Skeletal muscle tissue (tissue), 4 donors: ENCODE measurements around the gene METTL8. TPM values are rescaled to one million over a fixed set of nuclear protein-coding genes. Genes with fewer than 3 reads are reported as not detected.

ENCODE experiments used
- H3K27ac ChIP-seq: one replicate; pipeline ENCODE4 v1.7.0; 2013; ENCODE audit warnings: mild to moderate bottlenecking, low read depth, low read length, inconsistent platforms
- H3K27me3 ChIP-seq, 3 donors: one replicate each; pipeline ENCODE4 v1.7.0; 2013; ENCODE audit warnings: low read length in 3 of 3; ENCODE audit not compliant: control insufficient read depth in 3 of 3, insufficient read depth in 3 of 3
- H3K36me3 ChIP-seq, 3 donors: one replicate each; pipeline ENCODE4 v1.7.0; 2013; ENCODE audit warnings: low read length in 3 of 3; ENCODE audit not compliant: control insufficient read depth in 3 of 3, insufficient read depth in 3 of 3
- H3K4me1 ChIP-seq, 3 donors: one replicate each; pipeline ENCODE4 v1.7.0; 2013; ENCODE audit warnings: low read length in 3 of 3, mild to moderate bottlenecking in 3 of 3; ENCODE audit not compliant: control insufficient read depth in 3 of 3, insufficient read depth in 3 of 3
- H3K4me3 ChIP-seq, 3 donors: one replicate each; pipeline ENCODE4 v1.7.0; 2013; ENCODE audit warnings: low read length in 3 of 3
- H3K9ac ChIP-seq, 3 donors: one replicate each; pipeline ENCODE4 v1.7.0; 2013; ENCODE audit warnings: low read length in 3 of 3, mild to moderate bottlenecking in 3 of 3, moderate library complexity in 2 of 3, low read depth in 1 of 3
- H3K9me3 ChIP-seq, 3 donors: one replicate each; pipeline ENCODE4 v1.7.0; 2013; ENCODE audit warnings: low read length in 3 of 3; ENCODE audit not compliant: control insufficient read depth in 3 of 3
- total RNA-seq: library from RNA; depleted of rRNA; stranded (reverse); fragments of >200 nt; gene quantifications from one replicate; pipeline ENCODE4 v1.2.3, GENCODE V29; 2014
- donor health status: Osteomylitis.

METTL8 gene
- total RNA-seq, 1 donor from 2014 or later, result 8.4 TPM

GRCh38 chr2:171404261-171404660 lies 29.5 kb downstream of the METTL8 start:
- Histone ChIP-seq H3K27me3 (no peaks in the 10 kb centered on the region), H3K9me3 (no peaks in the 10 kb centered on the region), H3K9ac (no peak overlapping the region), H3K36me3 (no peaks in the 10 kb centered on the region), H3K4me3 (no peak overlapping the region), H3K4me1 (no peaks in the 10 kb centered on the region), H3K27ac (no peak overlapping the region)

- Histone ChIP-seq H3K4me1 (no peaks in the 10 kb centered on the region), H3K27ac (no peak overlapping the region), H3K9me3 (no peaks in the 10 kb centered on the region)
Measured at GRCh38 chr2:171402906-171403580, 30.7 kb downstream of the METTL8 start.

DNA sequence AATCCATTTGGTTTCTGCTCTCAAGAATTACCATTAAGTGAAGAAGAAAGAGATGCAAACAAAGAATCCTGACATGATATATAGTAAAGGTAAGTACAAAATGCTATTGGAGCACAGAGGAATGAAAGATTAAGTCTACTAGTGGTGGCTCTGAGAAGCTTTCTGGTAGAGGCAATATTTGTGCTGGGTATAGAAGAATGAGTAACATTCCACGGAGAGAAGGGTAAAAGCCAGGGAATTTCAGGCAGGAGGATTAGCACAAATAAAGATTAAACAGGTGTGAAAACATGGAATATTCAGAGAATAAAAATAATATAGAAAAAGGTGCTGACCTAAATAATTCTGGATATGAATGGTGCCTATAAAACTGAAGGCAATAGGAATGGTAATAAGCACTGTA lies 31.8 kb downstream of the METTL8 start:
- no peaks in the 10 kb centered on the region for H3K27me3 ChIP-seq
- no peaks in the 10 kb centered on the region for H3K9me3 ChIP-seq
- no peak overlapping the region for H3K9ac ChIP-seq
- H3K27ac ChIP-seq, result no peak overlapping the region
- H3K4me1 ChIP-seq, result no peaks in the 10 kb centered on the region
- H3K36me3 ChIP-seq, result no peaks in the 10 kb centered on the region
- no peak overlapping the region for H3K4me3 ChIP-seq

More at GRCh38 chr2:171402906-171403580, 30.7 kb downstream of the METTL8 start:
- H3K36me3 ChIP-seq, result no peaks in the 10 kb centered on the region
- H3K27me3 ChIP-seq, result no peaks in the 10 kb centered on the region
- no peak overlapping the region for H3K9ac ChIP-seq
- no peak overlapping the region for H3K4me3 ChIP-seq

DNA sequence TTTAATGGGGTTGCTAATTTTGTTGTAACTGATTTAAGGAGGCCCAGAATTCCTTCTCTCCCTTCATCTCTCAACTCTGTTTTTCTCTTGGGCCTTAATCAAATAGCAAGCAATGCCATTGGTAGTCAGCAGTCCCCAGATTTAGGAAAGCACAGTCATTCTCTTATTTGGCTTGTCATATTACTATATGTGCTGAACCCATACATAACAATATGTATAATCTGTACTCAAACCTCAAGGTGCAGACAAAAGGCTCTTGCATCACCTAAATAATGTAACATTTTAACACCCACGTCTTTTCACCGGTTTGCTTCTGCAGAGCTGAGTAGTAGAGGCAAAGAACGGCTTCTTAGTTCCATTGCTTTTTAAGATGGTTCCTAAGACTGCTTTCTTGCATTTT lies 33.4 kb downstream of the METTL8 start:
- H3K4me3 ChIP-seq, result no peak overlapping the region
- no peak overlapping the region for H3K27ac ChIP-seq
- no peaks in the 10 kb centered on the region for H3K4me1 ChIP-seq
- no peaks in the 10 kb centered on the region for H3K27me3 ChIP-seq
- no peaks in the 10 kb centered on the region for H3K9me3 ChIP-seq
- H3K9ac ChIP-seq, result no peak overlapping the region
- no peaks in the 10 kb centered on the region for H3K36me3 ChIP-seq

DNA sequence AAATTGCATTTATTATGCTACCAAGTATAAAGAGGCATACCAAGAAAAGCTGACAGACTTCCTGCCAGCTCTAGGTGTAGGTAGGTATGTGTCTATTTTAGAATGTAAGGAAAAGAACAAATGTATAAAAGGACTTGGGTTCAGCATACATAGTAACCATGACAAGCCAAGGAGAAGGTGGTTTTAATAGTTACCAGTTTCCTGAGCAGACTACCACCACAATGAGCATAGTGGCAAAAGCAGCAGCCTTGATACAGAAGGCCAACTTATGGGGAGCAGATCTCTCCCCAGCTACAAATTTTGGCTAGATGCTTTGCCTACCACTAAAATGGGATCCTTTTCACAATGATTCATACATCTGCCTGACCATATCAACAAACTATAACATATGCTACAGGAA lies 34.5 kb downstream of the METTL8 start:
- no peaks in the 10 kb centered on the region for H3K4me1 ChIP-seq
- H3K9me3 ChIP-seq, result no peaks in the 10 kb centered on the region
- H3K9ac ChIP-seq, result no peak overlapping the region
- no peak overlapping the region for H3K27ac ChIP-seq
- no peaks in the 10 kb centered on the region for H3K27me3 ChIP-seq
- H3K4me3 ChIP-seq, result no peak overlapping the region
- no peaks in the 10 kb centered on the region for H3K36me3 ChIP-seq

- no peak overlapping the region for H3K4me3 ChIP-seq
- no peak overlapping the region for H3K27ac ChIP-seq
Measured at GRCh38 chr2:171394164-171394740, 39.5 kb downstream of the METTL8 start.

DNA sequence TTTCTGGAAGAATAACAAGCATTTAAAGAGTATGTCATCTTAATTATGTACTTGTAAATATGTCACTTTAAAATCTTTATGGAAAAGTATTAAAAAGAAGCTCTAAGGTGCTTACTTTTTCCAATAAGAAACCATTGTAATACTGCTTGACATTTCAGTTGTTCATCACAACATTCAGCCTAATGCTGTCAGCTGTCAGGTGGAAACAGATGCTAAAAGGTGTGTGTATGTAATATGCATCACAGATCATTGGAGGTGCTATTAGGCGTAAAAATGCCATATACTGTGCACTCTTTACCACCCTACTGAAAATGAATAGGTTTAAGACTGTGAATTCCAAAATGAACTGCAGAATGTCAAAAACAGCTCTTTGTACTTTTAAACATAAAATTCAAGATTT lies 40.3 kb downstream of the METTL8 start:
- no peak overlapping the region for H3K9ac ChIP-seq
- H3K27ac ChIP-seq, result no peak overlapping the region
- H3K36me3 ChIP-seq, result no peaks in the 10 kb centered on the region
- H3K4me3 ChIP-seq, result no peak overlapping the region
- H3K9me3 ChIP-seq, result no peaks in the 10 kb centered on the region
- H3K4me1 ChIP-seq, result peaks cover 0 to 3% (median 0%) of the 10 kb centered on the region in 3 donors
- H3K27me3 ChIP-seq, result no peaks in the 10 kb centered on the region

More at GRCh38 chr2:171394164-171394740, 39.5 kb downstream of the METTL8 start:
- H3K4me1 ChIP-seq, result peaks cover 0 to 3% (median 0%) of the 10 kb centered on the region in 3 donors
- no peaks in the 10 kb centered on the region for H3K36me3 ChIP-seq
- no peaks in the 10 kb centered on the region for H3K27me3 ChIP-seq
- no peaks in the 10 kb centered on the region for H3K9me3 ChIP-seq
- H3K9ac ChIP-seq, result no peak overlapping the region

- Histone ChIP-seq H3K27ac (no peak overlapping the region), H3K36me3 (no peaks in the 10 kb centered on the region), H3K27me3 (no peaks in the 10 kb centered on the region), H3K9me3 (no peaks in the 10 kb centered on the region), H3K4me1 (peaks cover 0 to 3% (median 0%) of the 10 kb centered on the region in 3 donors), H3K4me3 (no peak overlapping the region), H3K9ac (no peak overlapping the region)
Measured at GRCh38 chr2:171391532-171391931, 42.3 kb downstream of the METTL8 start.

DNA sequence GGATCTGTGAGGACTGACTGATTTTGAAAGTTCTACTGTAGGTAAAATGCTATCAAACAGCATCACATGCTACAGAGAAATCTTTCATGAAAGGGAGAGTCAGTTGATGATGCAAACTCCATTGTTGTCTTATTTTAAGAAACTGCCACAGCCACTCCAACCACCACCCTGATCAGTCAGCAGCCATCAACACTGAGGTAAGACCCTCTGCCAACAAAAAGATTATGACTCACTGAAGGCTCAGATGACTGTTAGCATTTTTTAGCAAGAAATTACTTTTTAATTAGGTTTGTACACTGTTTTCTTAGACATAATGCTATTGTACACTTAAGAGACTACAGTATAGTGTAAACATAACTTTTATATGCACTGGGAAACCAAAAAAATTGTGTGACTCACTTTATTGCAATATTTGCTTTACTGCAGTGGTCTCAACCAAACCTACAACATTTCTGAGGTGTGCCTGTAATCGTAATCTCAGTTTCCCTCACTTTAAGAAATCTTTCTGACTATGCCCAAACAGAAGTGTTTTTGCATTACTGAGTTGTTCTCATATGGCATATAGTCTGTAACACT lies 42.8 kb downstream of the METTL8 start:
- Histone ChIP-seq H3K4me1 (peaks cover 0 to 3% (median 0%) of the 10 kb centered on the region in 3 donors), H3K27ac (no peak overlapping the region), H3K9me3 (no peaks in the 10 kb centered on the region), H3K36me3 (no peaks in the 10 kb centered on the region), H3K27me3 (no peaks in the 10 kb centered on the region), H3K4me3 (no peak overlapping the region), H3K9ac (no peak overlapping the region)

DNA sequence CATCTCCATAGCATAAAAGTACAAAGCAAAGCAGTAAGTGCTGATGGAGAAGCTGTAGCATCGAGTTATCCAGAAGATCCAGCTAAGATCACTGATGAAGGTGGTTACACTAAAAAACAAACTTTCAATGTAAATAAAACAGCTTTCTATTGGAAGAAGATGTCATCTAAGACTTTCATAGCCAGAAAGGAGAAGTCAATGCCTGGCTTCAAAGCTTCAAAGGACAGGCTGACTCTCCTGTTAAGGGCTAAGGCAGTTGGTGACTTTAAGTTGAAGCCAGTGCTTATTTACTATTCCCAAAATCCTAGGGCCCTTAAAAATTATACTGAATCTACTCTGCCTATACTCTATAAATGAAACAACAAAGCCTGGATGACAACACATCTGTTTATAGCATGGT lies 44.0 kb downstream of the METTL8 start:
- Histone ChIP-seq H3K9ac (no peak overlapping the region), H3K9me3 (no peaks in the 10 kb centered on the region), H3K27me3 (no peaks in the 10 kb centered on the region), H3K36me3 (no peaks in the 10 kb centered on the region), H3K27ac (no peak overlapping the region), H3K4me1 (peaks cover 0 to 3% (median 0%) of the 10 kb centered on the region in 3 donors), H3K4me3 (no peak overlapping the region)
